Measurements from ENCODE around the gene LIN54.
"Not testable (repeated sequence)": the region's sequence is repeated elsewhere in the genome, so short reads cannot be mapped to it uniquely, and the experiment has no call there.

Gene LIN54

GRCh38 chr4:82934441-82934840 is 76.2 kb downstream of the LIN54 start:
- Histone ChIP-seq H3K36me3 (ENCODE audit: insufficient read depth, low read length) (peaks cover 53% of the 10 kb centered on the region), H3K27ac (ENCODE audit: low read depth, low read length) (no peak overlapping the region), H3K9me3 (ENCODE audit: insufficient read depth, low read depth, low read length) (no peaks in the 10 kb centered on the region), H3K9ac (ENCODE audit: low read depth, low read length) (no peak overlapping the region), H3K4me1 (ENCODE audit: insufficient read depth, low read length) (no peaks in the 10 kb centered on the region), H3K27me3 (ENCODE audit: insufficient read depth, low read length) (no peaks in the 10 kb centered on the region), H3K4me3 (ENCODE audit: low read length) (no peak overlapping the region)

- no peaks in the 10 kb centered on the region for H3K27me3 ChIP-seq (ENCODE audit: insufficient read depth, low read length)
- H3K27ac ChIP-seq (ENCODE audit: low read depth, low read length) = no peak overlapping the region
- no peak overlapping the region for H3K4me3 ChIP-seq (ENCODE audit: low read length)
- no peaks in the 10 kb centered on the region for H3K4me1 ChIP-seq (ENCODE audit: insufficient read depth, low read length)
- WGBS = 87% methylated on average over 4 of the region's 5 CpGs
- peaks cover 36% of the 10 kb centered on the region for H3K36me3 ChIP-seq (ENCODE audit: insufficient read depth, low read length)
- no peak overlapping the region for H3K9ac ChIP-seq (ENCODE audit: low read depth, low read length)
- H3K9me3 ChIP-seq (ENCODE audit: insufficient read depth, low read depth, low read length) = no peaks in the 10 kb centered on the region
Measured at GRCh38 chr4:82930848-82931755, 79.5 kb downstream of the LIN54 start.

DNA sequence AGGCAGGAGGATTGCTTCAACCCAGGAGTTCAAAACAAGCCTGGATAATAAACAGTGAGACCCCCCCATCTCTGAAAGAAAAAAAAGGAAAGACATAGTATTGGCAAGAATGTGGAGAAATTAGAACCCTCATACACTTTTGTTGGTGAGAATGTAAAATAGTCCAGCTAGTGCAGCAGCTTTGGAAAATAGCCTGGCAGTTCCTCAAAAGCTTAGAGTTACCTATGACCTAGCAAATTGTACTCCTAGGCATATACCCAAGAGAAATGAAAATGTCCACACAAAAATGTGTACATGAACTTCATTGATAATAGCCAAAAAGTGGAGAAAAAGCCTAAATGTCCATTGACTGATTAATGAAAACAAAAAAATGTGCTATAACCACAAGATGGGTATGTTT is 88.8 kb downstream of the LIN54 start:
- Histone ChIP-seq H3K27ac (ENCODE audit: low read depth, low read length) (no peak overlapping the region), H3K36me3 (ENCODE audit: insufficient read depth, low read length) (peaks cover 26% of the 10 kb centered on the region), H3K27me3 (ENCODE audit: insufficient read depth, low read length) (no peaks in the 10 kb centered on the region), H3K9me3 (ENCODE audit: insufficient read depth, low read depth, low read length) (no peaks in the 10 kb centered on the region), H3K9ac (ENCODE audit: low read depth, low read length) (no peak overlapping the region), H3K4me3 (ENCODE audit: low read length) (no peak overlapping the region), H3K4me1 (ENCODE audit: insufficient read depth, low read length) (0 out of 2 replicates have a peak, but pooled peaks cover 12% of the 10 kb centered on the region)

- Histone ChIP-seq H3K4me3 (ENCODE audit: low read length) (no peak overlapping the region), H3K36me3 (ENCODE audit: insufficient read depth, low read length) (peaks cover 36% of the 10 kb centered on the region), H3K27ac (ENCODE audit: low read depth, low read length) (no peak overlapping the region), H3K4me1 (ENCODE audit: insufficient read depth, low read length) (0 out of 2 replicates have a peak, but pooled peaks cover 5% of the 10 kb centered on the region), H3K27me3 (ENCODE audit: insufficient read depth, low read length) (no peaks in the 10 kb centered on the region), H3K9me3 (ENCODE audit: insufficient read depth, low read depth, low read length) (no peaks in the 10 kb centered on the region), H3K9ac (ENCODE audit: low read depth, low read length) (no peak overlapping the region)
- 89% methylated on average over 2 of the region's 2 CpGs for WGBS
Measured at GRCh38 chr4:82919386-82919785, 91.2 kb downstream of the LIN54 start.

- H3K9me3 ChIP-seq (ENCODE audit: insufficient read depth, low read depth, low read length) = no peaks in the 10 kb centered on the region
- peaks cover 40% of the 10 kb centered on the region for H3K36me3 ChIP-seq (ENCODE audit: insufficient read depth, low read length)
- H3K27ac ChIP-seq (ENCODE audit: low read depth, low read length) = no peak overlapping the region
- 94% methylated on average over 7 of the region's 7 CpGs for WGBS
- no peaks in the 10 kb centered on the region for H3K27me3 ChIP-seq (ENCODE audit: insufficient read depth, low read length)
- H3K4me3 ChIP-seq (ENCODE audit: low read length) = no peak overlapping the region
- H3K4me1 ChIP-seq (ENCODE audit: insufficient read depth, low read length) = no peaks in the 10 kb centered on the region
- H3K9ac ChIP-seq (ENCODE audit: low read depth, low read length) = no peak overlapping the region
Measured at GRCh38 chr4:82918091-82918490, 92.5 kb downstream of the LIN54 start.

- H3K27ac ChIP-seq (ENCODE audit: low read depth, low read length); H3K4me3 ChIP-seq (ENCODE audit: low read length); H3K9me3 ChIP-seq (ENCODE audit: insufficient read depth, low read depth, low read length); H3K9ac ChIP-seq (ENCODE audit: low read depth, low read length); H3K27me3 ChIP-seq (ENCODE audit: insufficient read depth, low read length); H3K4me1 ChIP-seq (ENCODE audit: insufficient read depth, low read length): not testable (repeated sequence)
- peaks cover 70% of the 10 kb centered on the region for H3K36me3 ChIP-seq (ENCODE audit: insufficient read depth, low read length)
- 91% methylated on average over 2 of the region's 2 CpGs for WGBS
Measured at GRCh38 chr4:82913968-82914367, 96.7 kb downstream of the LIN54 start.

DNA sequence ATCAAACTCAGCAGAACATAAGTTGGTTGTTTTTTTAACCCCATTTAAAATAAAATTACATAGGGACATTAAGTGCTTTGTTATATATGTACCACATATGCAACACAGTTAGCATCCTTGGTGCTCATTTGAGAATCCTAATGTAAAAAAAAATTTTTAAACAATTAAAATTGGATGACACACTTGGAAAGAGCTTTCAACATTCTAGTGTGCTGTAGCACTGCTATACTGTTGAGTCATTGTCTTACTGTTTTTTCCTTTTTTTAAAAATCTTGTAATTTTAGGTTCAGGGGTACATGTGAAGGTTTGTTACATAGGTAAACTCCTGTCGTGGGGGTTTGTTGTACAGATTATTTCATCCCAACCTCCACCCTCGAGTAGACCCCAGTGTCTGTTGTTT is 97.3 kb downstream of the LIN54 start:
- WGBS = 0% methylated on average over 1 of the region's 2 CpGs
- Histone ChIP-seq H3K9ac (ENCODE audit: low read depth, low read length) (no peak overlapping the region), H3K36me3 (ENCODE audit: insufficient read depth, low read length) (peaks cover 72% of the 10 kb centered on the region), H3K4me3 (ENCODE audit: low read length) (no peak overlapping the region), H3K4me1 (ENCODE audit: insufficient read depth, low read length) (no peaks in the 10 kb centered on the region), H3K27ac (ENCODE audit: low read depth, low read length) (no peak overlapping the region), H3K27me3 (ENCODE audit: insufficient read depth, low read length) (no peaks in the 10 kb centered on the region), H3K9me3 (ENCODE audit: insufficient read depth, low read depth, low read length) (no peaks in the 10 kb centered on the region)

GRCh38 chr4:82909326-82909725 is 101.3 kb downstream of the LIN54 start:
- no peak overlapping the region for H3K27ac ChIP-seq (ENCODE audit: low read depth, low read length)
- H3K27me3 ChIP-seq (ENCODE audit: insufficient read depth, low read length) = no peaks in the 10 kb centered on the region
- WGBS = no CpG with 5 or more reads among the region's 1 CpG
- peaks cover 84% of the 10 kb centered on the region for H3K36me3 ChIP-seq (ENCODE audit: insufficient read depth, low read length)
- H3K9ac ChIP-seq (ENCODE audit: low read depth, low read length) = no peak overlapping the region
- no peaks in the 10 kb centered on the region for H3K4me1 ChIP-seq (ENCODE audit: insufficient read depth, low read length)
- no peak overlapping the region for H3K4me3 ChIP-seq (ENCODE audit: low read length)
- no peaks in the 10 kb centered on the region for H3K9me3 ChIP-seq (ENCODE audit: insufficient read depth, low read depth, low read length)

GRCh38 chr4:82906469-82906868 is 104.2 kb downstream of the LIN54 start:
- 95% methylated on average over 3 of the region's 3 CpGs for WGBS
- no peaks in the 10 kb centered on the region for H3K9me3 ChIP-seq (ENCODE audit: insufficient read depth, low read depth, low read length)
- no peak overlapping the region for H3K9ac ChIP-seq (ENCODE audit: low read depth, low read length)
- H3K27me3 ChIP-seq (ENCODE audit: insufficient read depth, low read length) = no peaks in the 10 kb centered on the region
- no peak overlapping the region for H3K4me3 ChIP-seq (ENCODE audit: low read length)
- no peaks in the 10 kb centered on the region; the same call in 1 of the 2 replicates for H3K4me1 ChIP-seq (ENCODE audit: insufficient read depth, low read length)
- no peak overlapping the region for H3K27ac ChIP-seq (ENCODE audit: low read depth, low read length)
- H3K36me3 ChIP-seq (ENCODE audit: insufficient read depth, low read length) = peaks cover 67% of the 10 kb centered on the region

GRCh38 chr4:82905205-82905604 is 105.4 kb downstream of the LIN54 start:
- Histone ChIP-seq H3K9ac (ENCODE audit: low read depth, low read length) (no peak overlapping the region), H3K27ac (ENCODE audit: low read depth, low read length) (no peak overlapping the region), H3K4me3 (ENCODE audit: low read length) (no peak overlapping the region), H3K36me3 (ENCODE audit: insufficient read depth, low read length) (peaks cover 59% of the 10 kb centered on the region), H3K27me3 (ENCODE audit: insufficient read depth, low read length) (no peaks in the 10 kb centered on the region), H3K9me3 (ENCODE audit: insufficient read depth, low read depth, low read length) (no peaks in the 10 kb centered on the region), H3K4me1 (ENCODE audit: insufficient read depth, low read length) (no peaks in the 10 kb centered on the region; the same call in 1 of the 2 replicates)
- 95% methylated on average over 2 of the region's 2 CpGs for WGBS

DNA sequence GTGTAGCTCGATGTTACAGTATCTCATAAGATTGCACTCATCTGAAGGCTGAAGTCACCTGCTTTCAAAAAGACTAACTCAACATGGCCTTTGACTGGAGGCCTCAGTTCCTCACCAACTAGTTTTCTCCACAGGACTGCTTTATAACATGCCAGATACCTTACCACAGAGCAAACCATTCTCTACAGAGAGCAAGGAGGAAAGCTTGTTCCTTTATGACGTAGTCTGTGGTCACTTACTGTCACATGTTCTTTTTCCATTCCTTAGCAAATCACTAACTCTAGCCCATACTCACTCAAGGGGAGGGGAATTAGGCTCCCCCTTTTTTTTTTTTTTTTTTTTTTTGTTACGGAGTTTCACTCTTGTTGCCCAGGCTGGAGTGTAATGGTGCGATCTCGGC is 106.9 kb downstream of the LIN54 start:
- Histone ChIP-seq H3K27ac (ENCODE audit: low read depth, low read length) (no peak overlapping the region), H3K9ac (ENCODE audit: low read depth, low read length) (no peak overlapping the region), H3K9me3 (ENCODE audit: insufficient read depth, low read depth, low read length) (no peaks in the 10 kb centered on the region), H3K27me3 (ENCODE audit: insufficient read depth, low read length) (no peaks in the 10 kb centered on the region), H3K4me1 (ENCODE audit: insufficient read depth, low read length) (no peaks in the 10 kb centered on the region; the same call in 1 of the 2 replicates), H3K4me3 (ENCODE audit: low read length) (no peak overlapping the region), H3K36me3 (ENCODE audit: insufficient read depth, low read length) (peaks cover 52% of the 10 kb centered on the region)
- 97% methylated on average over 5 of the region's 5 CpGs for WGBS
